ENCODE measurements around the gene ZSCAN12.

Gene ZSCAN12

DNA sequence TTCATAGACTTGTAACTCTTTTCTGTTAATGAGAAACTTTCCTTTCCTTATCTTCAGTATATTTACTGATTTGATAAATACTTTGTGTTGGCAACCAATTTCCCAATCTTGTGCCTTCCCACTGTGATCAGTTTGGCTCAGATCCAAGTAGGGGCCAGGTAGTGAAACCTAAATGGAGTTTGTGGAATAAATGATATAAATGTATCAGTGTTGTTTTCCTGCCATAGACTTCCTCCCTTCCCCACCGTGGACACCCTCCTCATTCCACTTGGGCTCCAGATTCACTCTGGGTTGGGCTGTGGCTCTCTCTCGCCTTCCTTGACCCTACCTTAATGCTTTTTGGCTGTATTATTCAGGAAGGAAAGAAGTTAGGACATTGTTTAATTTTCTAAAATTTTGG is 48.5 kb downstream of the ZSCAN12 start:
- TF ChIP-seq GATA3 (IDR thresholded peaks at IDR 0.05; ENCODE audit: low read depth, low read length) (no peak), GATA2 (IDR thresholded peaks at IDR 0.05; ENCODE audit: low read depth, low read length) (no peak)

GRCh38 chr6:28349892-28350737 is 49.4 kb downstream of the ZSCAN12 start, which contains the start of gene ZKSCAN3:
Gene ZKSCAN3 (plus strand): TSS chr6:28349947. CDS start chr6:28359587, 9,640 bp downstream.
- no peak for TF ChIP-seq GATA2 (IDR thresholded peaks at IDR 0.05; ENCODE audit: low read depth, low read length)
- TF ChIP-seq GATA3 (IDR thresholded peaks at IDR 0.05; ENCODE audit: low read depth, low read length): no peak

- no peak for TF ChIP-seq GATA2 (IDR thresholded peaks at IDR 0.05; ENCODE audit: low read depth, low read length)
Measured at GRCh38 chr6:28349344-28349891, 50.1 kb downstream of the ZSCAN12 start.

DNA sequence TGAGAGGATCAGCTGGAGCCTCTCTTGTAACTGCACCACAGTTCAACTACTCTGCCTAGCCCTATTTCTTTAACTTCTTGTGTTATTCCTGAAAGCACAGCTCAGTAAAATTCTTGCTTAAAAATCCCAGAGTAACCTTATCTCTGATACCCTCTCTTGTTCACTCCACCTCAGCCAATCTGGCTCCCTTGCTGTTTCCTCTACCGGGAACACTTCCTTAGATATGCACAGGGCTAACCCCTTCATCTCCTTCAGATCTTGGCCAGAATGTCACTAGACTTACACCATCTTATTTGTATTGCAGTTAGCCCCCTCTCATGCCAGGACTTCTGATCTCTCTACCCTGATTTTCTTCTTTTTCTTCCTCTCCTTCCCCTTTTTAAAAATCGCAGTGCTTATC is 52.4 kb downstream of the ZSCAN12 start:
- TF ChIP-seq GATA3 (IDR thresholded peaks at IDR 0.05; ENCODE audit: low read depth, low read length) (no peak), GATA2 (IDR thresholded peaks at IDR 0.05; ENCODE audit: low read depth, low read length) (no peak)

- TF ChIP-seq GATA3 (IDR thresholded peaks at IDR 0.05; ENCODE audit: low read depth, low read length): no peak
- TF ChIP-seq GATA2 (IDR thresholded peaks at IDR 0.05; ENCODE audit: low read depth, low read length): no peak
Measured at GRCh38 chr6:28345201-28345600, 54.3 kb downstream of the ZSCAN12 start.

- no peak for TF ChIP-seq GATA2 (IDR thresholded peaks at IDR 0.05; ENCODE audit: low read depth, low read length)
- TF ChIP-seq GATA3 (IDR thresholded peaks at IDR 0.05; ENCODE audit: low read depth, low read length): no peak
Measured at GRCh38 chr6:28343898-28344677, 55.5 kb downstream of the ZSCAN12 start.

GRCh38 chr6:28340310-28341095 is 59.0 kb downstream of the ZSCAN12 start:
- TF ChIP-seq GATA2 (IDR thresholded peaks at IDR 0.05; ENCODE audit: low read depth, low read length) (no peak), GATA3 (IDR thresholded peaks at IDR 0.05; ENCODE audit: low read depth, low read length) (no peak)

- TF ChIP-seq GATA3 (IDR thresholded peaks at IDR 0.05; ENCODE audit: low read depth, low read length) (no peak), GATA2 (IDR thresholded peaks at IDR 0.05; ENCODE audit: low read depth, low read length) (no peak)
Measured at GRCh38 chr6:28337121-28337520, 62.4 kb downstream of the ZSCAN12 start.

GRCh38 chr6:28336284-28337120 is 63.0 kb downstream of the ZSCAN12 start:
- TF ChIP-seq GATA2 (IDR thresholded peaks at IDR 0.05; ENCODE audit: low read depth, low read length) (no peak), GATA3 (IDR thresholded peaks at IDR 0.05; ENCODE audit: low read depth, low read length) (no peak)

GRCh38 chr6:28335564-28336283 is 63.8 kb downstream of the ZSCAN12 start, which contains the start of gene ZSCAN31:
Gene ZSCAN31 (minus strand): TSS chr6:28336148. CDS start chr6:28329683, 6,465 bp downstream.
- TF ChIP-seq GATA2 (IDR thresholded peaks at IDR 0.05; ENCODE audit: low read depth, low read length) (no peak), GATA3 (IDR thresholded peaks at IDR 0.05; ENCODE audit: low read depth, low read length) (no peak)

DNA sequence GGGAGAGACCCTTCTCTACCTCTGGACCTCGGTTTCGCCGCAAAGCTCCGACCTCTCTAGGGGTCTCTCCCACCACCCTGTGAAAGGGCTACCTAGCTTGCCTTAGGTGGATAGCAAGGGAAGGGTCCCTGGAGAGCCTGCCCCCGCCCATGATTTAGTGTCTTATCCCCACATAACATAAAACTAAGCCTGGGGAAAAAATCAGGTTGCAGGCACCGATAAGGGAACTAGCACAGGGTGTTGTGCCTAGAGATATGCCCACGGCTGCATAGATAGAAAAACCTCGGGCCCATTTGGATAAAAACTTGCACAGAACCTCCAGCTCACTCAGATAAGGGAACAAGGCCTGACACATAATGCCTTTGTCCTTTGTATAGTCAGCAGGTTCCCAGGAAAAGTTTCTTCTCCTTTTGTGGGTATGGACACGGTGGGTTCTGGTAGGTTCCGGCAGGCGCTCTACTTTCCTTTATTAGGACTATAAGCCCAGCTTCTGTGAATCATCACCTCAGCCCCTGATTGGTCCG is 64.4 kb downstream of the ZSCAN12 start:
- no peak for TF ChIP-seq GATA3 (IDR thresholded peaks at IDR 0.05; ENCODE audit: low read depth, low read length)
- TF ChIP-seq GATA2 (IDR thresholded peaks at IDR 0.05; ENCODE audit: low read depth, low read length): no peak

Measured in SH-SY5Y (cell line).